Osteoblast (primary cell): ENCODE measurements around the gene INCENP. TPM values are rescaled to one million over a fixed set of nuclear protein-coding genes. Genes with fewer than 3 reads are reported as not detected.
A peak's percentile ranks its signal among the peaks of the same experiment; 100 is the strongest.
"Not testable (repeated sequence)": the region's sequence is repeated elsewhere in the genome, so short reads cannot be mapped to it uniquely, and the experiment has no call there.

Experiments
- DNase-seq: peaks from one replicate; pipeline ENCODE4 v3.0.0; 2011; ENCODE audit warnings: low spot score, mixed read lengths; ENCODE audit not compliant: insufficient read length; ENCODE audit errors: missing footprints
- H2AFZ ChIP-seq: 2 replicates; pipeline ENCODE4 v1.6.0; 2011; ENCODE audit warnings: mild to moderate bottlenecking, low read length
- H3K27ac ChIP-seq: 2 replicates; pipeline ENCODE4 v1.5.1; 2011; ENCODE audit warnings: mild to moderate bottlenecking, low read depth, low read length, moderate library complexity
- H3K27me3 ChIP-seq: 2 replicates; pipeline ENCODE4 v1.6.0; 2012; ENCODE audit warnings: mild to moderate bottlenecking, control low read depth, inconsistent platforms, low read length, moderate library complexity; ENCODE audit not compliant: insufficient read depth
- H3K36me3 ChIP-seq: 2 replicates; pipeline ENCODE4 v1.5.1; 2011; ENCODE audit warnings: mild to moderate bottlenecking, low read length, control low read depth, moderate library complexity; ENCODE audit not compliant: insufficient read depth
- H3K4me1 ChIP-seq: 2 replicates; pipeline ENCODE4 v1.5.1; 2011; ENCODE audit warnings: mild to moderate bottlenecking, low read length, control low read depth, moderate library complexity; ENCODE audit not compliant: insufficient read depth
- H3K4me2 ChIP-seq: 2 replicates; pipeline ENCODE4 v1.6.0; 2011; ENCODE audit warnings: mild to moderate bottlenecking, low read length; ENCODE audit not compliant: insufficient read depth
- H3K4me3 ChIP-seq: fragments of 200-600 bp; sonication (generic); 3 replicates; pipeline ENCODE4 v1.5.1; 2012; ENCODE audit warnings: mild to moderate bottlenecking, low read length, inconsistent platforms; ENCODE audit not compliant: insufficient read depth
- H3K79me2 ChIP-seq: 2 replicates; pipeline ENCODE4 v1.6.0; 2012; ENCODE audit warnings: mild to moderate bottlenecking, low read length, control low read depth, inconsistent platforms; ENCODE audit not compliant: insufficient read depth
- H3K9me3 ChIP-seq: 2 replicates; pipeline ENCODE4 v1.5.1; 2011; ENCODE audit warnings: low read depth, low read length, control low read depth
- H4K20me1 ChIP-seq: 2 replicates; pipeline ENCODE4 v1.6.0; 2012; ENCODE audit warnings: mild to moderate bottlenecking, low read length, control low read depth; ENCODE audit not compliant: insufficient read depth
- total RNA-seq: library from RNA; depleted of rRNA; stranded (reverse); fragments of >200 nt; gene quantifications from 2 replicates; pipeline ENCODE4 v1.2.3, GENCODE V29; 2012
- TF ChIP-seq, protein P1 (sequence below): IDR thresholded peaks from 2 replicates; pipeline ENCODE4 v1.5.1; 2011; ENCODE audit warnings: mild to moderate bottlenecking, low read depth, low read length, moderate library complexity; ENCODE audit errors: extremely low read depth

Gene INCENP
- total RNA-seq, 1 donor: 8.7 TPM

DNA sequence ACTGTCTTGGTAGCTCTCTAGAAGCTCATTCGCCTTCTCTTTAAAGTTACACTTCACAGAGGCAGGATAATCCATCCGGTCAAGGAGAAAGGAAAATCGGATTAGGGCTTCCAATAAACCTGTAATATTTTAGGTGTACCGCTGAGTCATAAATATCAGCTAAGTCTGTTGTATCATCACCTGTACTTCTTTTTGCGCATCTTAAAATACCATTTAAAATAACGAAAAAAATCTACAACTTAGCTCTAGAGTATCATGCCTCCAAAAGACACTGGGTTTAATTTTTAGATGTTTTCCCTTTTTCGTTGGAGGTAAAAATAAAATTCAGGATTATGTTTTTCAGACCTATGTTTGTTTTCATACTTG lies 41.5 kb upstream of the INCENP start:
- peak overlapping the region; percentile 68 for H3K4me2 ChIP-seq
- H2AFZ ChIP-seq: no peak overlapping the region
- no peaks in the 10 kb centered on the region for H3K27me3 ChIP-seq

DNA sequence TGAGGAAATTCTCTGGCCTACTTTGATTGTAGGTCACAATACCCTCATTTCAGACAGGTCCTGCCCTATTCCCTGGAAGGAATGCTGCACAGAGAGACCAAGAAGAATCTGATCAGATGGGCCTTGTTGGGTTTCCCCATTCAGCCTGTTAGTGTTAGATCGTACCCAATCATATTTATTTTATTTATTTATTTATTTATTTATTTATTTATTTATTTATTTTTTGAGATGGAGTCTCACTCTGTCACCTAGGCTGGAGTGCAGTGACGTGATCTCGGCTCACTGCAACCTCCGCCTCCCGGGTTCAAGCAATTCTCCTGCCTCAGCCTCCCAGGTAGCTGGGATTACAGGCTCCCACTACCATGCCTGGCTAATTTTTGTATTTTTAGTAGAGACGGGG lies 39.0 kb upstream of the INCENP start:
- not testable (repeated sequence) for H3K36me3 ChIP-seq, H3K4me1 ChIP-seq, H3K4me3 ChIP-seq, H3K9me3 ChIP-seq, H2AFZ ChIP-seq, H3K79me2 ChIP-seq, DNase-seq, H3K27me3 ChIP-seq, H3K27ac ChIP-seq, H4K20me1 ChIP-seq, H3K4me2 ChIP-seq

More for the DNA sequence above, 41.5 kb upstream of the INCENP start:
- no peaks in the 10 kb centered on the region for H4K20me1 ChIP-seq
- no peak overlapping the region for H3K4me3 ChIP-seq
- no peaks in the 10 kb centered on the region for H3K9me3 ChIP-seq
- TF ChIP-seq, protein P1, sequence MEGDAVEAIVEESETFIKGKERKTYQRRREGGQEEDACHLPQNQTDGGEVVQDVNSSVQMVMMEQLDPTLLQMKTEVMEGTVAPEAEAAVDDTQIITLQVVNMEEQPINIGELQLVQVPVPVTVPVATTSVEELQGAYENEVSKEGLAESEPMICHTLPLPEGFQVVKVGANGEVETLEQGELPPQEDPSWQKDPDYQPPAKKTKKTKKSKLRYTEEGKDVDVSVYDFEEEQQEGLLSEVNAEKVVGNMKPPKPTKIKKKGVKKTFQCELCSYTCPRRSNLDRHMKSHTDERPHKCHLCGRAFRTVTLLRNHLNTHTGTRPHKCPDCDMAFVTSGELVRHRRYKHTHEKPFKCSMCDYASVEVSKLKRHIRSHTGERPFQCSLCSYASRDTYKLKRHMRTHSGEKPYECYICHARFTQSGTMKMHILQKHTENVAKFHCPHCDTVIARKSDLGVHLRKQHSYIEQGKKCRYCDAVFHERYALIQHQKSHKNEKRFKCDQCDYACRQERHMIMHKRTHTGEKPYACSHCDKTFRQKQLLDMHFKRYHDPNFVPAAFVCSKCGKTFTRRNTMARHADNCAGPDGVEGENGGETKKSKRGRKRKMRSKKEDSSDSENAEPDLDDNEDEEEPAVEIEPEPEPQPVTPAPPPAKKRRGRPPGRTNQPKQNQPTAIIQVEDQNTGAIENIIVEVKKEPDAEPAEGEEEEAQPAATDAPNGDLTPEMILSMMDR: no peak
- H3K36me3 ChIP-seq: no peaks in the 10 kb centered on the region
- H3K27ac ChIP-seq: no peak overlapping the region
- H3K4me1 ChIP-seq: peaks cover 5% of the 10 kb centered on the region
- H3K79me2 ChIP-seq: no peaks in the 10 kb centered on the region
- no peak for DNase-seq

DNA sequence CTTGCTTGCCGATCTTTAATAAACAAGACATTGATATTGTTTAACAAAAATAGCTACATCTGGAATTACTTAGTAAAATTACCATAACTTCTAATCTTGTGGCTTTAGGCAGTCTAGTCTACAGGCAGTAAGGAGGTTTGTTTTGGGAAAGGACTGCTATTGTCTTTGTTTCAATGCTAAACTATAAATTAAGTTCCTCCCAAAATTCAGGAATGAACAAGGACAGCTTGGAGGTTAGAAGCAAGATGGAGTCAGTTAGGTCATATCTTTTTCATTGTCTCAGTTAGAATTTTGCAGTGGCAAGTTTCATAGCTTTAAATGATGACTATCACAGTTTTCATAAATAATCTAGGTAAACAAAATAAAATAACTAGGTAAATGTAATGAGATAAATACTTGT lies 36.1 kb upstream of the INCENP start:
- peaks cover 5% of the 10 kb centered on the region for H3K9me3 ChIP-seq
- no peaks in the 10 kb centered on the region for H3K79me2 ChIP-seq
- no peak overlapping the region for H2AFZ ChIP-seq
- H3K36me3 ChIP-seq: no peaks in the 10 kb centered on the region
- no peaks in the 10 kb centered on the region for H3K4me1 ChIP-seq
- H3K4me3 ChIP-seq: no peak overlapping the region
- no peaks in the 10 kb centered on the region for H4K20me1 ChIP-seq
- no peak overlapping the region for H3K4me2 ChIP-seq
- no peak for DNase-seq
- no peak overlapping the region for H3K27ac ChIP-seq
- TF ChIP-seq, protein P1: no peak
- H3K27me3 ChIP-seq: no peaks in the 10 kb centered on the region

DNA sequence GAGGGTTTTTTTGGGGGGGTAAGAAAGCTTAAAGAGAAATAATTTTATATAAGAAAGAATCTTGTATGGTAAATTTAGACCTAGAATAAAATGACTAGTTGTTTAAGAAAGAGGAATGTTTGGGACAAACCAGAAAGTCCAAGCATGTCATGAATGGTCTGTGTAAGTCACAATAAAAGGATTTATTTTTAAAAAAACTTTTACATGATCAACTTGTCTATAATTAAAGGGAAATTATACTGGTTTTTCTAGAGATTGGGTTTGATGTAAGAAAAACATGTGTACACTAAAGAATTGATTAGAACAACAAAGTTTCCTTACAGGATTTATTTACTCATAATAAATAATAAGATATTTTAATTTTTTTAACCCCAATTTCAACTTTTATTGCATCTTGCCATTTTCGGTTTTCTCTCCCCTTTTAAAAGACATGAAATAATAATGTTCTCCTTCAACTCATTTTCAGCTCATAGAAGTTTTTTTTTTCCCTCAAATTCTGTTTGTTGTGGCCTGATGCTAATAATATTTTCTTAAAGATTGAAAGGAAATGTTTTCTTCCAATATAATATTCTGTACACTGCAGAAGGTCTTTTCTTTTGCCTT lies 35.4 kb upstream of the INCENP start:
- no peak overlapping the region for H2AFZ ChIP-seq
- H3K4me3 ChIP-seq: no peak overlapping the region
- H3K27me3 ChIP-seq: no peaks in the 10 kb centered on the region
- no peaks in the 10 kb centered on the region for H3K79me2 ChIP-seq
- TF ChIP-seq, protein P1: no peak
- H3K9me3 ChIP-seq: peaks cover 5% of the 10 kb centered on the region
- no peaks in the 10 kb centered on the region for H3K4me1 ChIP-seq
- no peaks in the 10 kb centered on the region for H4K20me1 ChIP-seq
- no peak overlapping the region for H3K27ac ChIP-seq
- no peaks in the 10 kb centered on the region for H3K36me3 ChIP-seq
- H3K4me2 ChIP-seq: no peak overlapping the region
- no peak for DNase-seq
